WERI-Rb-1 (cell line): ENCODE measurements around the gene SLFN12L.
A peak's percentile ranks its signal among the peaks of the same experiment; 100 is the strongest.
"Not testable (repeated sequence)": the region's sequence is repeated elsewhere in the genome, so short reads cannot be mapped to it uniquely, and the experiment has no call there.

Experiments
- DNase-seq: peaks from one replicate; pipeline ENCODE4 v3.0.0-alpha.2; 2020
- H3K27ac ChIP-seq: fragments of 250-450 bp; sonication (Bioruptor Pico); 2 replicates; pipeline ENCODE4 v1.5.1; 2020; ENCODE audit warnings: mild to moderate bottlenecking, moderate library complexity
- H3K27me3 ChIP-seq: fragments of 250-450 bp; sonication (Bioruptor Pico); 2 replicates; pipeline ENCODE4 v1.5.1; 2021; ENCODE audit warnings: mild to moderate bottlenecking, low read depth, moderate library complexity; ENCODE audit not compliant: insufficient read depth, severe bottlenecking
- H3K36me3 ChIP-seq: fragments of 250-450 bp; sonication (Bioruptor Pico); 2 replicates; pipeline ENCODE4 v1.5.1; 2020; ENCODE audit warnings: mild to moderate bottlenecking, moderate library complexity
- H3K4me3 ChIP-seq: 2 replicates; pipeline ENCODE4 v1.5.1; 2011; ENCODE audit warnings: low read depth, mild to moderate bottlenecking, control low read depth, low read length
- H3K9me3 ChIP-seq: fragments of 250-450 bp; sonication (Bioruptor Pico); 2 replicates; pipeline ENCODE4 v1.5.1; 2021; ENCODE audit warnings: mild to moderate bottlenecking, moderate library complexity; ENCODE audit not compliant: severe bottlenecking
- CTCF ChIP-seq: IDR thresholded peaks from 2 replicates; pipeline ENCODE4 v1.5.1; 2011; ENCODE audit warnings: low read depth, mild to moderate bottlenecking, control low read depth, inconsistent platforms, low read length

Gene SLFN12L

GRCh38 chr17:35476283-35476820, 61.1 kb downstream of the SLFN12L start:
- Histone ChIP-seq H3K4me3 (no peak overlapping the region), H3K36me3 (no peaks in the 10 kb centered on the region), H3K27ac (no peak overlapping the region), H3K27me3 (peaks cover 79% of the 10 kb centered on the region), H3K9me3 (peaks cover 2% of the 10 kb centered on the region)
- TF ChIP-seq CTCF, result no peak
- no peak for DNase-seq

- no peak overlapping the region for H3K27ac ChIP-seq
- no peak overlapping the region for H3K4me3 ChIP-seq
- DNase-seq, result no peak
- no peak for TF ChIP-seq CTCF
- no peaks in the 10 kb centered on the region for H3K36me3 ChIP-seq
- peaks cover 71% of the 10 kb centered on the region for H3K27me3 ChIP-seq
- H3K9me3 ChIP-seq, result no peaks in the 10 kb centered on the region
These were observed 69.0 kb downstream of the SLFN12L start for GRCh38 chr17:35468475-35468874.

GRCh38 chr17:35467824-35468223, 69.7 kb downstream of the SLFN12L start:
- H3K36me3 ChIP-seq, result no peaks in the 10 kb centered on the region
- no peaks in the 10 kb centered on the region for H3K9me3 ChIP-seq
- no peak for DNase-seq
- no peak for TF ChIP-seq CTCF
- H3K27me3 ChIP-seq, result peaks cover 72% of the 10 kb centered on the region
- no peak overlapping the region for H3K4me3 ChIP-seq
- H3K27ac ChIP-seq, result no peak overlapping the region

GRCh38 chr17:35460354-35460851, 77.1 kb downstream of the SLFN12L start:
- peak; percentile 24 for DNase-seq
- Histone ChIP-seq H3K27ac (no peak overlapping the region), H3K4me3 (no peak overlapping the region), H3K27me3 (peaks cover 87% of the 10 kb centered on the region), H3K9me3 (no peaks in the 10 kb centered on the region), H3K36me3 (no peaks in the 10 kb centered on the region)
- TF ChIP-seq CTCF, result no peak

- not testable (repeated sequence) for H3K9me3 ChIP-seq, H3K4me3 ChIP-seq, DNase-seq, H3K27ac ChIP-seq, H3K36me3 ChIP-seq
- H3K27me3 ChIP-seq, result peaks cover 56% of the 10 kb centered on the region
These were observed 83.4 kb downstream of the SLFN12L start for GRCh38 chr17:35454035-35454434.

- Histone ChIP-seq H3K27ac (no peak overlapping the region), H3K36me3 (no peaks in the 10 kb centered on the region), H3K27me3 (peaks cover 57% of the 10 kb centered on the region), H3K4me3 (no peak overlapping the region), H3K9me3 (peaks cover 13% of the 10 kb centered on the region)
- TF ChIP-seq CTCF, result no peak
- DNase-seq, result no peak
These were observed 84.3 kb downstream of the SLFN12L start for GRCh38 chr17:35453171-35453570.
